Medulla oblongata (tissue), 1 donor: ENCODE measurements around the gene ACP3.
A peak's percentile ranks its signal among the peaks of the same experiment; 100 is the strongest.
"Not testable (repeated sequence)": the region's sequence is repeated elsewhere in the genome, so short reads cannot be mapped to it uniquely, and the experiment has no call there.

Source experiments
- DNase-seq: peaks from one replicate; pipeline ENCODE4 v3.0.0-alpha.2; 2015; ENCODE audit errors: extremely low spot score

ACP3 gene

DNA sequence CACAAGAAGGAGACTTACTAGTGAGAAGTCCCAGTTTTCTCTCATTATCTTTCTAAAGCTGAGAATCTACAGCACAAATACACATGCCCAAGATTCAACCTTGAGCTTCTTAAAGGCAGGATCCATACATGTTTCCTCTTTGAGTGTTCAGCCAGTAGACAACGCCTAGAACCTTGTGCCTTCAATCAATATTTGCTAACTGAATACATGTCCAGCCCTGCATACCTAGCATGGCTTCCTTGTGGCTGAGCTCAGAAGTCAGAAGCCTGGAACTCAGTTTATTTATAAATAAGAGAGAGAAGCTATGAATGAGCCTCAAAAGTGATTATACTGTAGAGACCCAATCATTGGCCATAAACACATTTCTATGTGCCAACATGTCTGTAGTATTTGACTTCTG lies 43.5 kb downstream of the ACP3 start:
- DNase-seq = no peak

DNA sequence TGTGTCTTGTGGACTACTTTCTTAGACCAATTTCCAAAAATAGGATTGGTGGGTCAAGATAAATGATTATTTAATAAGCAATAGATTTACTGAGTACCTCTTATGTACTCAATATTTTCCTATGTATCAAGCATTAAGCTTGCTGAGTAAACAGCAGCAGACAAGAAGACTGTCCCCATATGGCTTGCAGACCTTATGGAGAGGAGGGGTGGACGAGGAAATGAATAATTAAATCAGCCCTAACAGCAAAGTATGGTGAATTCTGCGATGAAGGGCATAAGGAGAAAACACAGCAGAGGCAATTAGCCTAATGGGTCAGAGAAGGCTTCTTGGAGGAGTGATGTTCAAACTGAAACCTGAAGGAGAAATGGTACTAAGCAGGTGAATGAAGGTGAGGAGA lies 45.1 kb downstream of the ACP3 start:
- no peak for DNase-seq

DNA sequence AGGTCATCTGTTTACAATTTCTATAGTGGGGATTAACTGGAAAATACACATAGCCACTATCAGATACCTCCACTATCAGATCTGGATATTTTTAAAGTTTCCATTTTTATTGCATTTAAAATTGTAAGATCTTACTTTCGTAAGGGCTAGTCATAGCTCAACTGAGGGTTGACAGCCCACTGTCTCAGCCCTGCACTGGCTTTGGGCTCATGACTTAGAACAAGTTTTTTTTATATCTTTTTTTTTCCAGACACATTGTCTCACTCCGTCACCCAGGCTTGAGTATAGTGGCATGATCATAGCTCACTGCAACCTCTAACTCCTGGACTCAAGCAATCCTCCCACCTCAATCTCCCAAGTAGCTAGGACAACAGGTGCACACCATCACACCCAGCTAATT lies 51.3 kb downstream of the ACP3 start:
- no peak for DNase-seq

- no peak for DNase-seq
Observed at GRCh38 chr3:132368962-132369361, 51.8 kb downstream of the ACP3 start.

- DNase-seq = not testable (repeated sequence)
Observed at GRCh38 chr3:132376945-132377354, 59.7 kb downstream of the ACP3 start.

GRCh38 chr3:132378048-132378762 lies 61.0 kb downstream of the ACP3 start:
- no peak for DNase-seq

GRCh38 chr3:132378846-132379245 lies 61.6 kb downstream of the ACP3 start:
- no peak for DNase-seq

DNA sequence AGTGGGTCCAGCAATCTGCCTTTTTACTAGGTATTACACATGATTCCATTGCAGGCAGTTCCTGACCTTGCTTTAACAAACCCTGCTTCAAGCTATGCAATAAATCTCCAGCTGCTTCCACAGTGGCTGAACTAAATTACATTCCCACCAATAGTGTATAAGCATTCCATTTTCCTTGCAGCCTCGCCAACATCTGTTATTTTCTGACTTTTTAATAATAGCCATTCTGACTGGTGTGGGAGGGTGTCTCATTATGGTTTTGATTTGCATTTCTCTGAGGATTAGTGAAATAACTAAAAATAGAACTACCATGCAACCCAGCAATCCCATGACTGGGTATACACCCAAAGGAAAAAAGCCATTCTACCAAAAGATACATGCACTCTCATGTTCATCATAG lies 63.7 kb downstream of the ACP3 start:
- DNase-seq = no peak

GRCh38 chr3:132381348-132381944 lies 64.2 kb downstream of the ACP3 start:
- no peak for DNase-seq

- no peak for DNase-seq
Observed at GRCh38 chr3:132382267-132382666, 65.1 kb downstream of the ACP3 start.

DNA sequence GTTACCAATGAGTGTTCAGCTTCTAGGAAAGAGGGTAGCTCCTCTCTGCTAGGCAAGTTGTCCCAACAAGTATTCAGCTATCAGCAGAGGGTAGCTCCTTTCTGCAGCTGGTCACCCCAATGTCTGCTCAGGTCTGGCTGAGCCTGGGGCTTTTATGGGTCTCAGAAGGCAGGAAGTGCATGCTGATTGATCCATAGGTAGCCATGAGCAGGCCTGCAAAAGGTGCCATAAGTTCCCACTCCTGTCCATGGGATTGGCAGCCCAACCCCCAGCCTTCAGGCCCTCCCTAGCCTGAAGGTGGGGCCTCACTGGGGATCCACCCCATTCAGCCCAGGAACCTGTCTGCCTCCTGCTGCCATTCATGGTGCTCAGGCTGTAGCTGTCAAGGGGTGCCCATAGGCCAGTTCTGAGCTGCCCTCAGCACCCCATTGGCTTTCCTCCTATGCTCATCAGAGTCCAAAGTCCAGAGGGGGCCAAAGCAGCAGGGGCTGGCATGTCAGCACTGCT lies 65.5 kb downstream of the ACP3 start:
- DNase-seq = no peak

- no peak for DNase-seq
Observed at GRCh38 chr3:132386259-132386658, 69.1 kb downstream of the ACP3 start.

DNA sequence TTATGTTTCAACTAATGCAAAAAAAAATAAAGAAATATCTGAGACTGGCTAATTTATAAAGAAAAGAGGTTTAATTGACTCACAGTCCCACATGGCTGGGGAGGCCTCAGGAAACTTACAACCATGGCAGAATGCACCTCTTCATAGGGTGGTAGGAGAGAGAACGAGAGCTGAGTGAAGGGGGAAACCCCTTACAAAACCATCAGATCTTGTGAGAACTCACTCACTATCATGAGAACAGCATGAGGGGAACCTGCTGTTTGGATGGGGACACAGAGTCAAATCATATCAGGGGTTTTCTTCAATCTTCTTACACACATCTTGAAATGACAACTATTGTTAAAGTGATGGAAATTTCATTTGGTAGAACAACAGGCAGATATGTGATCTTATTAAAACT lies 75.5 kb downstream of the ACP3 start:
- DNase-seq = not testable (repeated sequence)

- no peak for DNase-seq
Observed at GRCh38 chr3:132394320-132394719, 77.1 kb downstream of the ACP3 start.

- no peak for DNase-seq
Observed at GRCh38 chr3:132395126-132395525, 77.9 kb downstream of the ACP3 start.

GRCh38 chr3:132396255-132396654 lies 79.0 kb downstream of the ACP3 start:
- DNase-seq = no peak

- DNase-seq = not testable (repeated sequence)
Observed at GRCh38 chr3:132396776-132397175, 79.6 kb downstream of the ACP3 start.

GRCh38 chr3:132399054-132399929 lies 82.1 kb downstream of the ACP3 start:
- peak; percentile 72 for DNase-seq

DNA sequence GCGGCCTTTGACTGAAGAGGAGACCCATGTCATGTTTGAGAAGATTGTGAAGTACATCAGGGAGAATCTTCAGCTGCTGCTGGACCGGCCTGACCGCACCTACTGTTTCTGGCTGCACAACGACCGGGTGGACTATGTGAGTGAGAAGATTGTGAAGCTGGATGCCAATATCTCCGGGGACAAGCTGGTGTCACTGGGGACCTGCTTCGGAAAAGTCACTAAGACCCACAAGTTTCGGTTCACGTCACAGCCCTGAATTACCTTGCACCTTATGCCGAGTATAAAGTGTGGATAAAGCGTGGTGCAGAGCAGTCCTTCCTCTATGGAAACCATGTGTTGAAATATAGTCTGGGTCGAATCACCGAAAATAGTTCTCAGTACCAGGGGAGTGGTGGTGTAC lies 84.0 kb downstream of the ACP3 start:
- no peak for DNase-seq

DNA sequence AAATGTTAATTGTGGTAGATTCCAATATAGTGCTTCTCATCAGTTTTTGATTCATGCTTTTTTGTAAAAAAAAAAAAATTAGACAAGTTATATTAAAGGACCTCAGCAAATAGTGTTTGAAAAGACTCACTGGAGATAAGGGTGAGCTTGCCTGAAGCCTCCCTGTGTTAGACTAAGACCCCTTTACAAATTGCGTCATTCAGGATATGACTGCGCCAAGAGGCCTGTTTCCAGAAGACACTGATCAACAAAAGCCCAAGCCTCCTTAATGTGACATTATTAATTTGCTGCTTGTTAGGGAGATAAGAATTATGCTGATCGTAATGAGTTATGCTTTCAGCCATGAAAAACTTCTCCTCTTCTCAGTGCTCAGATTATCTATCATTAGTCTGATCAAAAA lies 87.1 kb downstream of the ACP3 start:
- DNase-seq = no peak

DNA sequence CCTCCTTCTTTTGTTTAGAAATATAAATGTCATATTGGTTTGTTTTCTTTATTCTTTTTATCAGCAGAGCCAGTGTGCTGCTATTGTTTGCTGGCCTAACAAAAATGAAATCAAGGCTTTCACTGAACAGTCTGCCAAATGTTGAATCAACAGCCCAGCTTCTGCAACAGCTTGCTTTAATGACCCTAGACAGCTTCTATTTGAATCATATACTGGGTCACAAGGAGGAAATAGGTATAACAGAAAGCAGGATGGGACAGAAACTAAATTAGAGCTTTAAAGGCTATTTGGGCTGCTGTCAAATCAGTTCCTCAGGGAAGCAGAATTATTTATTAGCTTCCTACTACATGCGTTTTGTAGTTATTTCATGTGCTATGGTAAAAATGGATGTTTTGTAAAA lies 88.0 kb downstream of the ACP3 start:
- no peak for DNase-seq

DNA sequence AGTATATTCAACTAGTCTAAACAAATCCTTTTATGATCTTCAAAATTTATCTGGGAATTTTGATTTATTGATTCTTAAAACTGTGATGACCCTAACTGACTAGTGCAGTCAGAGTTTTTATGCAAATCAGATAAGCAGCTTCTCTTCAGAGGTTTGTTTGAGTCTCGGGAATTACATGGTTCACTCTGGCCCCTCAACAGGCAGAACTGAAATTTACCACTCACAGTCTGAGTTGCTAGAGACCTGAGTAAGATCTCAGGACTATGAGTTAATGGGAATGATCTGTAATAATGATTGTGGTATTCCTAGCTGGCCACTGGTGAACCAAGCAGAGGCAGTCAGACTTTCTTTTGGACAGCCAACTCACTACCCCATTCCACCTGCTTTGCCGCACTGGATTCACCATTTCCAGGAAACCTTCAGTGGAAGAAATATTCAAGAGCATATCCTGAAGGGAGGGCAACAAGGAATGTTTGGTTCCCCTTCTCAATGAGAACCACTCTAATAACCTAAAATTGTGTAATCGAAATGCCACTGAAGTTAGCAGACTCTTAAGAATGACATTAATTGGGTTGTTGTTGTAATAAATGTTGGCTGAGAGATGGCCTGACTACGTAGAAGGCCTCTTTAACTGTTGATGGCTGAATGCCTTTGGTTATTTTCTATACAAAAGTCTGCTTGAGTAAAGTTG lies 88.5 kb downstream of the ACP3 start:
- no peak for DNase-seq
